ENCODE data around the gene RAVER2. TPM values are rescaled to one million over a fixed set of nuclear protein-coding genes. Genes with fewer than 3 reads are reported as not detected.

RAVER2 gene
- total RNA-seq, 1 donor from 2014 or later, result 12.6 TPM

GRCh38 chr1:64854674-64855073, 109.8 kb downstream of the RAVER2 start:
- Histone ChIP-seq H3K27me3 (ENCODE audit: control insufficient read depth, insufficient read depth, low read length) (no peaks in the 10 kb centered on the region), H3K36me3 (ENCODE audit: control insufficient read depth, insufficient read depth, low read length) (peaks cover 5% of the 10 kb centered on the region), H3K4me3 (ENCODE audit: low read depth, low read length) (no peak overlapping the region)
- no peak for DNase-seq (ENCODE audit: low read depth)
- TF ChIP-seq CTCF (IDR thresholded peaks at IDR 0.05; ENCODE audit: insufficient read depth, low read length, poor library complexity, severe bottlenecking), result no peak

GRCh38 chr1:64855557-64855956, 110.7 kb downstream of the RAVER2 start:
- TF ChIP-seq CTCF (IDR thresholded peaks at IDR 0.05; ENCODE audit: insufficient read depth, low read length, poor library complexity, severe bottlenecking), result no peak
- Histone ChIP-seq H3K4me3 (ENCODE audit: low read depth, low read length) (no peak overlapping the region), H3K36me3 (ENCODE audit: control insufficient read depth, insufficient read depth, low read length) (peaks cover 6% of the 10 kb centered on the region), H3K27me3 (ENCODE audit: control insufficient read depth, insufficient read depth, low read length) (no peaks in the 10 kb centered on the region)
- no peak for DNase-seq (ENCODE audit: low read depth)

- DNase-seq (ENCODE audit: low read depth), result no peak
- H3K4me3 ChIP-seq (ENCODE audit: low read depth, low read length), result no peak overlapping the region
- peaks cover 6% of the 10 kb centered on the region for H3K36me3 ChIP-seq (ENCODE audit: control insufficient read depth, insufficient read depth, low read length)
- TF ChIP-seq CTCF (IDR thresholded peaks at IDR 0.05; ENCODE audit: insufficient read depth, low read length, poor library complexity, severe bottlenecking), result no peak
- H3K27me3 ChIP-seq (ENCODE audit: control insufficient read depth, insufficient read depth, low read length), result no peaks in the 10 kb centered on the region
These were observed 111.7 kb downstream of the RAVER2 start for GRCh38 chr1:64856553-64856952.

GRCh38 chr1:64857347-64857746, 112.5 kb downstream of the RAVER2 start:
- no peak for TF ChIP-seq CTCF (IDR thresholded peaks at IDR 0.05; ENCODE audit: insufficient read depth, low read length, poor library complexity, severe bottlenecking)
- Histone ChIP-seq H3K27me3 (ENCODE audit: control insufficient read depth, insufficient read depth, low read length) (no peaks in the 10 kb centered on the region), H3K4me3 (ENCODE audit: low read depth, low read length) (no peak overlapping the region), H3K36me3 (ENCODE audit: control insufficient read depth, insufficient read depth, low read length) (peaks cover 6% of the 10 kb centered on the region)
- no peak for DNase-seq (ENCODE audit: low read depth)

- no peak for DNase-seq (ENCODE audit: low read depth)
- Histone ChIP-seq H3K27me3 (ENCODE audit: control insufficient read depth, insufficient read depth, low read length) (no peaks in the 10 kb centered on the region), H3K4me3 (ENCODE audit: low read depth, low read length) (no peak overlapping the region), H3K36me3 (ENCODE audit: control insufficient read depth, insufficient read depth, low read length) (peaks cover 3% of the 10 kb centered on the region)
- TF ChIP-seq CTCF (IDR thresholded peaks at IDR 0.05; ENCODE audit: insufficient read depth, low read length, poor library complexity, severe bottlenecking), result peak; percentile 44
These were observed 116.7 kb downstream of the RAVER2 start for GRCh38 chr1:64861611-64862010.
